Aorta (tissue), 5 donors: Measurements from ENCODE around the gene TSPEAR. TPM values are rescaled to one million over a fixed set of nuclear protein-coding genes. Genes with fewer than 3 reads are reported as not detected.

Source experiments
- ATAC-seq: fragments of 200-7000 bp; cut with Tn5 transposase; one replicate; pipeline ENCODE4 v1.9.1; 2022; ENCODE audit warnings: moderate library complexity; ENCODE audit not compliant: low FRiP score
- DNase-seq, 2 donors: peaks; one replicate each; pipeline ENCODE4 v3.0.0-alpha.2; 2020
- H3K27ac ChIP-seq, 2 donors: one replicate each; pipeline ENCODE4 v1.5.1; 2013; ENCODE audit warnings: low read length in 2 of 2, mild to moderate bottlenecking in 2 of 2, moderate library complexity in 2 of 2, control low read depth in 1 of 2, inconsistent platforms in 1 of 2, low read depth in 1 of 2
- H3K27me3 ChIP-seq, 2 donors: one replicate each; pipeline ENCODE4 v1.6.1; 2013; ENCODE audit warnings: control low read depth in 1 of 2, low read length in 1 of 2, mild to moderate bottlenecking in 1 of 2, moderate library complexity in 1 of 2; ENCODE audit not compliant: insufficient read depth in 2 of 2, control insufficient read depth in 1 of 2
- H3K36me3 ChIP-seq, 2 donors: one replicate each; pipeline ENCODE4 v1.6.1; 2013; ENCODE audit warnings: control low read depth in 1 of 2, low read length in 1 of 2, mild to moderate bottlenecking in 1 of 2; ENCODE audit not compliant: insufficient read depth in 2 of 2, control insufficient read depth in 1 of 2
- H3K4me1 ChIP-seq, 2 donors: one replicate each; pipeline ENCODE4 v1.6.1; 2013; ENCODE audit warnings: low read length in 2 of 2, control low read depth in 1 of 2, mild to moderate bottlenecking in 1 of 2, moderate library complexity in 1 of 2; ENCODE audit not compliant: insufficient read depth in 2 of 2, control insufficient read depth in 1 of 2
- H3K4me3 ChIP-seq, 2 donors: one replicate each; pipeline ENCODE4 v1.5.1; 2013; ENCODE audit warnings: low read length in 2 of 2, control low read depth in 1 of 2, mild to moderate bottlenecking in 1 of 2
- H3K9me3 ChIP-seq: one replicate; pipeline ENCODE4 v1.6.1; 2013; ENCODE audit warnings: mild to moderate bottlenecking, low read length; ENCODE audit not compliant: control insufficient read depth
- WGBS, 2 donors: extraction: QIAGEN DNeasy Blood & Tissue Kit; methylation state at CpG; one replicate each; pipeline ENCODE4 v1.1.7; 2013; 5-methylcytosine and 5-hydroxymethylcytosine counted together
- intact Hi-C, 2 donors: fragments of 100-400 bp; cut with DNase I; formaldehyde crosslinking; loops; one replicate each; pipeline versions ENCODE4 v1.14.2 to v1.15.0; 2022
- polyA plus RNA-seq, 2 donors: library from polyadenylated mRNA; stranded (reverse); fragments of 200-250 nt; gene quantifications; one replicate each; pipeline ENCODE4 v1.2.3, GENCODE V29; 2013
- total RNA-seq, 2 donors: library from RNA; stranded (reverse); fragmentation: NEBNext Ultra II Directional; extraction: Animal tissue kit (Norgen Biotek cat#: 25700); gene quantifications; one replicate each; pipeline ENCODE4 v1.2.1, GENCODE V29; 2021
- donor health status: healthy with polysubstance abuse.
- donor health status: Bipolar disorder and iron deficiency.
- donor health status: DM: no; HTN: no; CAD: no.
- donor health status: DM: no; HTN: no; CAD: no.
- donor health status: DM: yes; HTN: yes; CAD: no.

TSPEAR gene
- total and polyA plus RNA-seq, 4 donors: not detected

DNA sequence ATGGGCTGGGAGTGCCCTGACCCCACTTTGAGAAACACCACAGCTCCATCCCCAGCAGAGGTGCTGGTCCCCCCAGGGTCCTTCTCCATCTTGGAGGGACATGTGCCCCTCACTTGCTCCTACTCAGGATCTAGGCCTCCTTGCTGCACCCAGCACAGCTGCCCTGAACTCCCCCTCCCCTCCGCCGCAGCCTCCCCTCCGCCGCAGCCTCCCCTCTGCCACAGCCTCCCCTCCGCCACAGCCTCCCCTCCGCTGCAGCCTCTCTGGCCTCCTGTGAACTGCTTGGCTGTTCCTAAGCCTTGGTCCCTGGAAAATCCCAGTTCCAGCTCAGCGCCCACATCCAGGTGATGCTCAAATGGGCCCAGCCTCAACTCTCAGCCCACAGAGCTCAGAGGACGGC lies 15.9 kb upstream of the TSPEAR start:
- no peaks in the 10 kb centered on the region for H3K4me1 ChIP-seq
- no peaks in the 10 kb centered on the region for H3K36me3 ChIP-seq
- H3K9me3 ChIP-seq: no peaks in the 10 kb centered on the region
- WGBS, 2 donors: 96 to 98% methylated on average over 8 of the region's 8 CpGs
- no peak overlapping the region for H3K4me3 ChIP-seq
- DNase-seq (peak in 1 of 2 donors; percentile 69), ATAC-seq (no peak)
- H3K27ac ChIP-seq: no peak overlapping the region
- H3K27me3 ChIP-seq: no peaks in the 10 kb centered on the region
- intact Hi-C loops: no loop called here

DNA sequence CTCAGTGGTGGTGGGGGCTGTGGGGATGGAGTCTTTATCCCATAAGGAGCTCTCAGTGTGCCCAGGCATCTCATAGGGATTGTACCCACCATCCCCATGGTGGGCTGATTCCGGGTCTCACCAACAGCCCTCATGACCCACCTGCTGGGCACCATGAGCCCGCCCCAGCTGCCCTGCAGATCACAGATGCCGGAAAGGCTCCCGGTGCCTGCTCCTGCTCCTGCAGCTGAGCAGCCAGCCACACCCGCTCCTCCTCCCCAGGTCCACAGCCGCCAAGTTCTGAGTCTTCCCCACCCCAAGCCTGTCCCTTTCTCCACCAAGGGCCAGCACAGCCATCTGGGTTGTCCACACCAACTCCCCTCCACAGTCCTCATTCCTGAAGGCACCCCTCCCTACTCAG lies 15.5 kb upstream of the TSPEAR start:
- H3K27ac ChIP-seq: no peak overlapping the region
- no peaks in the 10 kb centered on the region for H3K36me3 ChIP-seq
- H3K9me3 ChIP-seq: no peaks in the 10 kb centered on the region
- DNase-seq (peak in 1 of 2 donors; percentile 68), ATAC-seq (no peak)
- intact Hi-C loops: no loop called here
- no peaks in the 10 kb centered on the region for H3K27me3 ChIP-seq
- H3K4me1 ChIP-seq: no peaks in the 10 kb centered on the region
- 83 to 84% methylated on average over 6 of the region's 6 CpGs for WGBS, 2 donors
- no peak overlapping the region for H3K4me3 ChIP-seq

DNA sequence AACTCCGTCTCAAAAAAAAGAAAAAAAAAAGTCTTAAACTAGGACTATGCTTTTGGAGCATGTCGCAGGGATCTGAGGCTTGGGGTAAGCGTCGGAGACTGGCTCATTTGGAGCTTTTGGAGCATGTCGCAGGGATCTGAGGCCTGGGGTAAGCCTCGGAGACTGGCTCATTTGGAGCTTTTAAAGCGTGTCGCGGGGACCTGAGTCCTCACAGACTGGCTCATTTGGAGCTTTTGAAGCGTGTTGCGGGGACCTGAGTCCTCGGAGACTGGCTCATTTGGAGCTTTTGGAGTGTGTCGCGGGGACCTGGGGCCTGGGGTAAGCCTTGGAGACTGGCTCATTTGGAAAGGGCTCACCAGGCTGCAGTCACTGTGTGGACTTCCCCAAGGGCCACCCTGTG lies 13.6 kb upstream of the TSPEAR start:
- intact Hi-C loops: no loop called here
- H3K27ac ChIP-seq: no peak overlapping the region
- no peaks in the 10 kb centered on the region for H3K9me3 ChIP-seq
- no peaks in the 10 kb centered on the region for H3K36me3 ChIP-seq
- no peak for DNase-seq
- no peak overlapping the region for H3K4me3 ChIP-seq
- H3K4me1 ChIP-seq: no peaks in the 10 kb centered on the region
- no peaks in the 10 kb centered on the region for H3K27me3 ChIP-seq
- no peak for ATAC-seq
- 94 to 95% methylated on average over 14 of the region's 14 CpGs for WGBS, 2 donors

DNA sequence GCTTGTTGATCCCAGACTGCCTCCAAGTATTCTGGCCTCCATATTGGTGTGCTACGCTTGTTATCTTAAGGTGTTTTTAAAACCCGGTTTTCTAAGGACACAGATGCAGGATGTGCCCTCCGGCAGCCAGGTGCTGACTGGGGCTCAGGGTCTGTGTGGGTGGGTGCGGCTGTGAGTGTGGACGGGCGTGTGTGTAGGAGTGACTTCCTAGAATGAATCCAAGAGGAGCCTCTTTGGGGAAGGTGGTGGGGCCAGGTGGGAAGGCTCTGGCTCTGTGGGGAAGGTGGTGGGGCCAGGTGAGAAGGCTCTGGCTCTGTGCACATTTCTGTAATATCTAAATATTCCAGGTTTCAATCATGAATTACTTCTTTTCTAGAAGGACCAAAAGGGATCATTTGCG lies 12.8 kb upstream of the TSPEAR start:
- H3K4me3 ChIP-seq: no peak overlapping the region
- H3K36me3 ChIP-seq: no peaks in the 10 kb centered on the region
- no peak overlapping the region for H3K27ac ChIP-seq
- no peaks in the 10 kb centered on the region for H3K27me3 ChIP-seq
- H3K9me3 ChIP-seq: no peaks in the 10 kb centered on the region
- DNase-seq (no peak), ATAC-seq (no peak)
- WGBS, 2 donors: 92 to 95% methylated on average over 7 of the region's 7 CpGs
- H3K4me1 ChIP-seq: no peaks in the 10 kb centered on the region
- intact Hi-C loops: no loop called here

DNA sequence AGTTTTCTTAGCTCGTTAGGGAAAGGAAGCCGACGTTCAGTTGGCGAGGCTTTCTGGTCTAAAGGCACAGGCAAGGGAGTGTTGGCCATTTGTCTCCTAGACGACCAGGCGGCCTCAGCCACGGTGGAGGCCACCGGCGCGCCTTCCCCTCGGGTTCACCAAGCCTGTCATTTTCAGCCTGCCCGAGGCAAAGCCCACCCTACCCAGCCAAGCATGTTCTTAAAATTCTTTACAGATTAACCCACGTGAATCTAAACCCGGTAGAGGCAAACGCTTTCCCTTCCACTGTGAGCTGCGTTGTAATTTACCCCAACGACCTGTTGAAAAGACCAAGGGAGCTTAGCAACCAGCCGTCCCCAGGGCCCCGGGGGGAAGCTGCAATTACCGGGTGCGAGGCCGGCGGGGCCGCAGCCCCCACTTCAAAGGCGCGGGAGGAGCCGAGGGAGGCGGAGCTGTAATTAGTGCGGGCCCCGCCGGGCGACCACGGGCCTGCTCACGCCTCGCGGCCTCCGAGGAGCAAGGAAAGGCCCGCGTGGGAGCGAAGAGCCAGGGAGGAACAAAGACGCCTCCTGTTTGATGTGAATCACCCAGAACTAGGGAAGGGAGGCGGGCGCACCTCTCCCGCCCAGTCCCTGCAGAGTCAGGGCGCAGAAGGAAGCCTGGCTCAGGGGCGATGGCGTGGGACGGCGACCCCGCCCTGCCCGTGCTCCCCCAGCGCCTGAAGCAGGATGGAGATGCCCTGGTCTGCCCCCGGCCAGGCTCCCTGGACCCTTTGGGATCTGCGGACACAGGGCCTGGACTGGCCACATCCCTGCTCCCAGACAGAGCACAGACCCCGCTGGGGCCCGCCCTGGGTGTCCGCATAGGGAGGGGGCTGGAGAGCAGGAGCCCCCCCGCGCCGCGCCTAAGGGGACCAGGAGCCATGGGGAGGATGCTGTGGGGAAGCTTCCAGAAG lies 12.1 kb upstream of the TSPEAR start:
- ATAC-seq (no peak), DNase-seq (peak in 1 of 2 donors; percentile 71)
- no peaks in the 10 kb centered on the region for H3K27me3 ChIP-seq
- no peaks in the 10 kb centered on the region for H3K4me1 ChIP-seq
- no peaks in the 10 kb centered on the region for H3K36me3 ChIP-seq
- no peaks in the 10 kb centered on the region for H3K9me3 ChIP-seq
- WGBS, 2 donors: 35% methylated on average over 59 to 61 of the region's 61 CpGs
- no peak overlapping the region for H3K4me3 ChIP-seq
- intact Hi-C loops: no loop called here
- H3K27ac ChIP-seq: no peak overlapping the region

DNA sequence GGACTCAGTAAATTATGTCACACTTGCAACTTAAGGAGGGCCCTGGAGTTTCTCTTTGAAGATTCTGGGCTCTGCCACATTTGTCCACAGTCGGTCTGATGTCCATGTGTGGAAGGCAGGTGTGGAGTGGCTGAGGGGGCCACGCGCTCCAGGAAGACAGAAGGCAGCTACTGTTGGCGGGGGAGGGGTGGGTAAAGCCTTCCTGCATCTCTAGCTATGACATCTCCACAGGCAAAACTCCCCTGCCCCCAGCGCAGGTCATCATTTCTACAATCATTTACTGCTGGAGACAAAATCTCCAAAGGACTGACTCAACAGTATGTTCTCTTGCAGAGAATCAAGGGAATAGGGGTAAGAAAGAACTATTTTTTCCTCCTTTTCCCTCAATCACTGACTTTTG lies 11.4 kb upstream of the TSPEAR start:
- ATAC-seq (no peak), DNase-seq (no peak)
- 74 to 76% methylated on average over 5 of the region's 5 CpGs for WGBS, 2 donors
- H3K36me3 ChIP-seq: no peaks in the 10 kb centered on the region
- no peaks in the 10 kb centered on the region for H3K4me1 ChIP-seq
- no peak overlapping the region for H3K4me3 ChIP-seq
- H3K9me3 ChIP-seq: no peaks in the 10 kb centered on the region
- no peak overlapping the region for H3K27ac ChIP-seq
- intact Hi-C loops: no loop called here
- H3K27me3 ChIP-seq: no peaks in the 10 kb centered on the region

DNA sequence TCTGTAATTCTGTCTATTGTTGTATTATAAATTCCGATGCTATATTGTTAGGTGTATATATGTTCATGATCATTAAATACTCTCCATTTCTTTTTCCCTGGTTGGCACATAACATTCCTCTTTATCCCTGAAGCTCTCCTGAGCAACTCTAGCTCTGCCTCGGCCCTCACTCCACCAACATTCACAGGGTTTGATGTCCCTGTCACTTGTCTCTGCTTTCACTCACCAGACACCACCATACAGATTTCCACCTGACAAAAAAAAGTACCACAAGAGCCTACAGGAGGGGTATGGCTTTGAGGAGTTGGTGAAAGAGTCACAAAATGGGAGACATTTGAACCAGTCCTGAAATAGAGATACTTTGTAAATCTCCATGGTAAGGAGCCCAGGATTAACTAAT lies 8.8 kb upstream of the TSPEAR start:
- no peak for DNase-seq
- Histone ChIP-seq H3K36me3 (no peaks in the 10 kb centered on the region), H3K9me3 (no peaks in the 10 kb centered on the region), H3K27ac (no peak overlapping the region), H3K27me3 (no peaks in the 10 kb centered on the region), H3K4me1 (no peaks in the 10 kb centered on the region), H3K4me3 (no peak overlapping the region)
- 87 to 93% methylated on average over 2 of the region's 2 CpGs for WGBS, 2 donors
- intact Hi-C loops: no loop called here
- no peak for ATAC-seq

DNA sequence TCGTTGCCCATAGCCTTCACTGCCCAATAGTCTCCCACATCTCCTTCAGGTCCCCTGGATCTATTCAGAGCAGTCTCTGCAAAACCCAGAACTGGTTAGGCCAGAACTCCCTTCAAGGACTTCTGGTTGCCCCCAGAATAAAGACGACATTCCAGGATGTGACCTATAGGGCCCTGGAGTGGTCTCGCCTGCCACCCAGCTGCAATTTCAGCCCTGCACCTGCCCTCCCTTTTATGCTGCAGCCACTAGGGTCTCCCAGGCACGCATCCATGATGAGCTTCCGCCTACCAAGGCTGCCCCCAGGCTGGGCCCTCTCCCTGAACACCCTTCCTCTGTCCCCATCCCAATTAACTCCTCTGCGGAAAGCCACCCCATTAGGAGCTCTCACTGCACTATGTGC lies 7.2 kb upstream of the TSPEAR start:
- Histone ChIP-seq H3K36me3 (no peaks in the 10 kb centered on the region), H3K27ac (no peak overlapping the region), H3K4me1 (no peaks in the 10 kb centered on the region), H3K4me3 (no peak overlapping the region), H3K9me3 (no peaks in the 10 kb centered on the region), H3K27me3 (no peaks in the 10 kb centered on the region)
- peak in 1 of 2 donors; percentile 41 for DNase-seq
- WGBS, 2 donors: 74 to 88% methylated on average over 6 of the region's 6 CpGs
- ATAC-seq: no peak
- intact Hi-C loops: no loop called here

DNA sequence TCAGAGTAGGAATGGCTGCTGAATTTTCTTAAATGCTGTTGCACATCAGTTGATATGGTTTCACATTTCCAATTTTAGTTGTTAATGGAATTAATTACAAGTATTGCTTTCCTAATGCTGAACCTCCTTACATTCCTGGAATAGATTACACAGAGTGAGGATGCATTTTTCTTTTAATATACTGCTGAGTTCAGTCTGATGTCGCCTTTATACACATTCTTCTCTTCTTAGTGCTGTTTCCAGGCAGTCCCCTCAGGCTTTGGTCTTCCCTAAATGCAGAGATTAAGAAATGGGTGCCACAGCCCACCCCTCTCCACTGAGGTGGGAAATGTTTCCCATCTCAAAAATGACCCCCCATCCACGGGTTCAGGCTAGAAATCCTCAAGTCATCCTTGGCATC lies 6.7 kb upstream of the TSPEAR start:
- Histone ChIP-seq H3K9me3 (no peaks in the 10 kb centered on the region), H3K27me3 (no peaks in the 10 kb centered on the region), H3K27ac (no peak overlapping the region), H3K4me3 (no peak overlapping the region), H3K4me1 (no peaks in the 10 kb centered on the region), H3K36me3 (no peaks in the 10 kb centered on the region)
- ATAC-seq (no peak), DNase-seq (no peak)
- intact Hi-C loops: no loop called here
- 55 to 66% methylated on average over 2 of the region's 2 CpGs for WGBS, 2 donors
